Daoy (cell line): ENCODE measurements around the gene CORO7. TPM values are rescaled to one million over a fixed set of nuclear protein-coding genes. Genes with fewer than 3 reads are reported as not detected.
"Not testable (repeated sequence)": the region's sequence is repeated elsewhere in the genome, so short reads cannot be mapped to it uniquely, and the experiment has no call there.

Experiments used
- DNase-seq: peaks from one replicate; pipeline ENCODE4 v3.0.0-alpha.2; 2015; ENCODE audit warnings: low read depth
- total RNA-seq: library from RNA; depleted of rRNA; stranded (reverse); fragments of >200 nt; shearing (Covaris generic); gene quantifications from 2 replicates; pipeline ENCODE4 v1.2.3, GENCODE V29; 2014

The CORO7 gene
- total RNA-seq, 1 experiment from 2014 or later, result 7.0 TPM

DNA sequence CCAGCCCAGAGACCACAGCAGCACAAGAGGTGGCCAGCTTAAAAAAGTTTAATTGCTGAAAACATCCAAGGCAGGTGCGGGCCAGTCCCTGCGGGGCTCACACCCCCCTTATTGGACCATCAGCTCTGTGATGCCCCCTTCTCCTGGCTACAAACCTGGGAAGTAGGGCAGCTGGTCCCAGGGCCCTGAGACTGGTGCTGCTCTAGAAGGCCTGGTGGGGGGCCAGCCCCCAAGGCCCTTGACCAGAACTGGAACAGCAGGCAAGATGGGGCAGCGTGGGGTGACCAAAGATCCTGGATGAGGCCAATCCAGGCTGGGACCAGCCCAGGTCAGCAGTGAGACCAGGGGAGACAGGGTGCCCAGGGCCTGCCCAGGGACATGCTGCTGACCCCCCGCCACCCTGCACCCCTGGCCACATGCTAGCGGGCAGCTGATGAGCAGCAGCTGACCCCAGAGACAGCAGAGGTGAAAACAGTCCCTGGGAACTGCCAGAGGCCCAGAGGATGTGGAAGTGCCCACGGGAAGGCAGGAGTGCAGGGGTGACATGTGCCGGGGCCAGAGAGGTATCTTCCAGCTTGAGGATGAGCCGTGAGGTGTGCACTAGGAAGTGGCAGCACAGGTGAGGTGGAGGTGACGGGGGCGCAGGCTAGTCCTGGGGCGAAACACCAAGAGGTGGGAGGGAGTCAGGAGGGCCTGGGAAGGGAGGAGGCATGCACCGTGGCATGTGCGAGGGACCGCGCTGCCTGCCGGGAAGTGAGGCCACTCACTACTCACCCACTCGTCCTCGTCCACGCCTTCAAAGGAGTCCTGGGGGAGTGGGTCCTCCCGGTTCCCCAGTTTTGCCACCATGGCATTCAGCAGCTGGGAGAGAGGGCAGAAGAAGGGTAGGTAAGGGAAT lies 61.6 kb downstream of the CORO7 start:
- DNase-seq, result no peak

- no peak for DNase-seq
These were observed 62.7 kb downstream of the CORO7 start for GRCh38 chr16:4353675-4354074.

- DNase-seq, result no peak
These were observed 63.6 kb downstream of the CORO7 start for GRCh38 chr16:4352843-4353242.

- DNase-seq, result peak; percentile 40
These were observed 64.5 kb downstream of the CORO7 start for GRCh38 chr16:4351880-4352279.

- peak; percentile 96 for DNase-seq
These were observed 65.4 kb downstream of the CORO7 start, which contains the start of gene PAM16 for GRCh38 chr16:4350787-4351659. PAM16 (minus strand) TSS chr16:4351321; CDS start chr16:4351234, 87 bp downstream.

GRCh38 chr16:4350365-4350786 lies 66.0 kb downstream of the CORO7 start:
- DNase-seq, result no peak

DNA sequence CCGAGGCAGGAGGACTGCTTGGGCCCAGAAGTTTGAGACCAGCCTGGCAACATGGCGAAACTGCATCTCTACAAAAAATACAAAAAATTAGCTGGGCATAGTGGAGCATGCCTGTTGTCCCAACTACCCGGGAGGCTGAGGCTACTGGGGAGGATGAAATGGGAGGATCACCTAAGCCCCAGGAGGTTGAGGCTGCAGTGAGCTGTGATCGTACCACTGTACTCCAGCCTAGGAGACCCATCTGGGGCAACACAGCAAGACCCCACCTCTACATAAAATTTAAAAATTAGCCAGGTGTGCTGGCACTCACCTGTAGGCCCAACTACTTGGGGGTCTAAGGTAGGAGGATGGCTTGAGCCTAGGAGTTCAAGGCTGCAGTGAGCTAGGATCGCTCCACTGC lies 67.1 kb downstream of the CORO7 start:
- DNase-seq, result no peak

GRCh38 chr16:4347765-4348509 lies 68.5 kb downstream of the CORO7 start:
- no peak for DNase-seq

DNA sequence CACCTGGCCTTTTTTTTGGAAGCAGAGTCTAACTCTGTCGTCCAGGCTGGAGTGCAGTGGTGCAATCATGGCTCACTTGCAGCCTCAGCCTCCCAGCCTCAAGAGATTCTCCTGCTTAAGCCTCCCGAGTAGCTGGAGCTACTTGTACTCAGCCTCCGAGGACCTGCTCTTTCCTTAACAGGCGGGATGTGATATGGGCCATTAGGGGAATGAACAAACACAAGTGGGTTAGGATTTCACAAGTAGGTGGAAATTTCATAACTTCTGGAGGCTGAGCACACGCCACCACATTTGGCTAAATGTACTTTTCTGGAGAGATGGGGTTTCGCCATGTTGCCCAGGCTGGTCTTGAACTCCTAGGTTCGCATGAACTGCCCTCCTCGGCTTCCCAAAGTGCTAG lies 69.4 kb downstream of the CORO7 start:
- DNase-seq, result no peak

- no peak for DNase-seq
These were observed 70.3 kb downstream of the CORO7 start for GRCh38 chr16:4345836-4346781.

DNA sequence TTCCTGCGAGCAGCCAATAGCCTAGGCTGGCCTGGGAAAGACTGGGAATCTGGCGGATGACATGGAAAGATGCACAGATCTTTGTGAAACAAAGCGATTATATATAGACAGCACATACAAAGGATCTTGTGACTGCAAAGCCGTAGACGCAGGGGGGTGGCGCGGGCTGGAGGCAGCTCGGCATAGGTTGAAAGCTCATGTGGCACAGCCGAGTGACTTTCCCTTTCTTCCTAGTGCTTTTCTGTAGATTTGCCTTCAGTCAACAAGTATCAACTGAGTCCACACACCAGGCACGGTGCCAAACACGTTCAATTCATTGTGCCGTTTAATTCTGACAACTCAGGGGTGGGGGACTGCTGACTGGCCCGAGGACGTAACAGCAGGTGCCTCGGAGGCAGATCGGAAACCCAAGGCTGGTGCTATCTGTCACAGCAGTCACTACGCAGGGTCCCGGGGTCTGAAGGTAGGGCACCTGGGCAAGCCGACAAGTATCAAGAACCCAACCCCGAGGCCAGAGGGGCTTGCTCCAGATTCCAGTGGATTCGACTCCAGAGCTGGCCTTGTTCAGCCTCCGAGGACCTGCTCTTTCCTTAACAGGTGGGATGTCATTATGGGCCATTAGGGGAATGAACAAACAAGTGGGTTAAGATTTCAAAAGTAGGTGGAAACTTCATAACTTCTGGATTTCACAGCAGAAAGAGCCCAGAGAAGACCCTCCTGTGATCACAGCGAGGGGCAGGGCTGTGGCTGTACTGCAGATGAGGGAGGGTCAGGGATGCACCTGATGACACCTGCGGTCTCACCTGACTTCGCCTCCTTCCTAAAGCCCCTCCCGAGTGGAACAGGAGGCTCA lies 71.2 kb downstream of the CORO7 start:
- no peak for DNase-seq

DNA sequence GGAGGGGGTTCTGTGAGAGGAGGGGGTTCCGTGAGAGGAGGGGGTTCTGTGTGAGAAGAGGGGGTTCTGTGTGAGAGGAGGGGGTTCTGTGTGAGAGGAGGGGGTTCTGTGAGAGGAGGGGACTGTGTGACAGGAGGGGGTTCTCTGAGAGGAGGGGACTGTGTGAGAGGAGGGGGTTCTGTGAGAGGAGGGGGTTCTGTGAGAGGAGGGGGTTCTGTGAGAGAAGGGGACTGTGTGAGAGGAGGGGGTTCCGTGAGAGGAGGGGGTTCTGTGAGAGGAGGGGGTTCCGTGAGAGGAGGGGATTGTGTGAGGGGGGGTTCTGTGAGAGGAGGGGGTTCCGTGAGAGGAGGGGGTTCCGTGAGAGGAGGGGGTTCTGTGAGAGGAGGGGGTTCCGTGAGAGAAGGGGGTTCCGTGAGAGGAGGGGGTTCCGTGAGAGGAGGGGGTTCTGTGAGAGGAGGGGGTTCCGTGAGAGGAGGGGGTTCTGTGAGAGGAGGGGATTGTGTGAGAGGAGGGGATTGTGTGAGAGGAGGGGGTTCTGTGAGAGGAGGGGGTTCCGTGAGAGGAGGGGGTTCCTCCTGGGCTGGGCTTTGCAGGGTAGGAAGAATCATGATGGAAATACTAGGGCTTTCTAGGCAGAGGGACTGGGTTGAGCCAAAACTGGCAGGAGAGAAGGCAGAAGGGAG lies 72.0 kb downstream of the CORO7 start:
- DNase-seq, result not testable (repeated sequence)

DNA sequence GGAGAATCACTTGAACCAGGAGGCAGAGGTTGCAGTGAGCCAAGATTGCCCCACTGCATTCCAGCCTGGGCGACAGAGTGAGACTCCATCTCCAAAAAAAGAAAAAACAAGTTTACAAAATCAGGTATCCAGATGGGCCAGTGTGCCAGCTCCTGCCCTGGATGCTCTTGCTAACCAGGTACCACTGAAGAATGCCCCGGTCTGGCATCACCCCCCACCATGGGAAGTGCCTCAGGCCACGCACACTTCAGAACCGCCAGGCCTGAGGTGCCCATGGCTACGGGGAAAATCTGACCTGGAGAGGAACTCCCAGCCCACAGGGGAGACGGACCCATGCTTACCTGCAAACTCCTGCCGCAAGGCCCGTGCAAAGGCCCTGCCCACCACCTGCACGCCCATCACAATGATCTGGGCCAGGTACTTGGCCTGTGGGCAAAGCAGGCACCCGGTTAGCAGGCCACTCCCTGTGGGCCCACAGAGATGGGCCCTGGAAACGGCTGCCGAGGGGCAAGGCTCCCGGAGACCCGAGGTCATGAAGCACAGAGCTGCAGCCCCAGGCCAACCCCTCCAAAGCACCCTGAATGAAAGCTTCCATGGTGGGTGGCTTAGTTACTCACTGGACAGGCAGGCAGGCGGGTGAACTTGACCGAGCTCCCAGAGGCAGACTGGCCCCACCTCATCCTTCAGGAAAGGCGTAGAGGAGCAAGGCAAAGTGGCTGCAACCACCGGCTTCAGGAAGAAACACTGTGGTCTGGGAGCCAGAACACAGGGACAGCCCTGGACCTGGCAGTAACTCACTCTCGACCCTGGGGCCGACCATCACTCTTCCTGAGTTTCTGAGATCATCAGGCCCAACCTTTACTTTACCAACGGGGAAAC lies 73.3 kb downstream of the CORO7 start:
- no peak for DNase-seq

DNA sequence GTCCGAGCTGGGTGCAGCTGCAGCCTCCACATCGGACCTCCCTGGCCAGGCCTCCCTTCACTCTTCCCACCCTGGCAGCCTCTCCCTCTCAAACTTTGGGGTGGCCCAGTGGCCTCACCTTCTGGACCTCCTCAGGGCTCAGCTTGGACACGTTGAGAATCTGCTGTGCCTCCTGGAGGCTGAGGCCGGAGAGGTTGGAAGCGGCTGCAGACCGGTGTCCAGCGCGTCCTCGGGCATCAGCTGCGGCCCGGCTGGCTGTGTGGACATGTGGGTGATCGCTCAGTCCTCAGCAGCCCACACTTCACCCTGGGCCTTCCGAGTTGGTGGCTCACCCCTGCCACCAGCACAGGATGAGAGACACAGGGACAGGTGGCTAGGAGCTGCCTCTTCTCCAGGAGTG lies 75.1 kb downstream of the CORO7 start:
- DNase-seq, result no peak

GRCh38 chr16:4340443-4340842 lies 76.0 kb downstream of the CORO7 start:
- no peak for DNase-seq

DNA sequence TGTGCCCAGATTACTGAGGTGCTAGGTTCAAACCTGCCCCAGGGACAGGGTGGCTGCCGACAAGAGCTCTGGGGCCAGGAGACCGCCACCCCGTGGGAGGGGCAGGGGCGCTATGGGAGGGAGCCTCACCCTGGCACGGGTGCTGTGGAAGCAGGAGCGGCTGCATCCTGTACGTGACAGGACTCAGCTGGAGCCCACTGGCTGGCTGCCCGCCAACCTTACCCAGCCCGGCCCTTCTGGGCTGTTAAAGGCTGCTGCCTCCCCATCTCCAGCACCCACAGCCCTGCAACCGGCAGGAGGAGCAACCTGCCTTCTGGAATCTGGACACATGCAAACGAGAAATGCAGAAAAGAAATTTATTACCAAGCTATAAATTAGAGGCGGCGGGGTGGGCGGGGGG lies 76.5 kb downstream of the CORO7 start:
- no peak for DNase-seq

DNA sequence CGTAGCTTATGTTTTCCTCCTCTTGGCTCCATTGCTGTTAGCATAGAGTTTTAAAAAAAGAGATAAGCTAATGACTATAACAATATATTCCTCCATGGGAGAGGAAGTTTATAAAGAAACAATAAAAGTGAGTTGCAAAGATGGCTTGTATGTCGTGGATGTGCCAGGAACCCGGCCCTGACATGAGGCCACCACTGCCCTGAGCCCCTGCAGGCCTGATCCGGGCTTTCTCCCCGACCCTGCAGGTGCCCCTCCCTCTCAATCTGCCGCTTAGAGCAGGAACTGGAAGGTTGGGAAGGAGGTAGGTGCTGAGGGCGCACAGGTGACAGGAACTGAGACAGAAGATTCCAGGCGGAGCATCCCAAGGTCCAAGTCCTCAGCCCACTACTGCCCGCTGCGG lies 76.9 kb downstream of the CORO7 start:
- no peak for DNase-seq

DNA sequence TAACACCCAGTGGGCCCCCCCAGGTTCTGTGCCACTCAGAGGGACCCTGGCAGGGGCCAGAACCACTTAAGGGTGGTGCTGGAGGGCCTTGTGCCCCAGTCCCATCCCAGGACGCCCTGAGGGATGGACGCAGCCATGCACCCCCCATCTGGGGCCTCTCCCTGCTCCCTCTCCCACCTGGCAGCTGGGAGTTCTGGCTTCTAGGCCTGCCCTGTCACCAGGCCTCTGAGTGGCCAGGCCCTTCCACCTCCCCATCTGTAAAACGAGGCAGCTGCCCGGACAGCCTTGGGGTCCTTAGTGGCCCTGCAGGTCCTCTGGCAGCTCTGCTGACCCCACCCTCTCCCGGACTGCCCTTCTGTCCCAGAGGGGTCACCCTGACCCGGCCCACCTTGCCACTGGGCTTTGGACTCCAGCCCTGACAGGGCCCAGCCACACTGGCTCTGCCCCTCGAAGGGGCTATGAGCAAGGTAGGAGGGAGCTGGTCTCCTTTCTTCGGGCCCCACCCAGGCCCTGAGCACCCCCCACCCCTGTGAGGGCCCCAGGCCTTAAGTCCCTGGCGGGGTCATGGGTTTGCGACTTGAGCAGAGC lies 77.6 kb downstream of the CORO7 start:
- no peak for DNase-seq
